Karpas-422 (cell line): Measurements from ENCODE around the gene FITM2. TPM values are rescaled to one million over a fixed set of nuclear protein-coding genes. Genes with fewer than 3 reads are reported as not detected.
A peak's percentile ranks its signal among the peaks of the same experiment; 100 is the strongest.

Experiments used
- DNase-seq: peaks from one replicate; pipeline ENCODE4 v3.0.0-alpha.2; 2015
- H2AFZ ChIP-seq: fragments of 200-600 bp; sonication (generic); 2 replicates; pipeline ENCODE4 v1.6.1; 2014; ENCODE audit warnings: antibody characterized with exemption, low read length, mixed read lengths
- H3K27ac ChIP-seq: fragments of 200-600 bp; sonication (generic); 2 replicates; pipeline ENCODE4 v1.5.1; 2014; ENCODE audit warnings: mild to moderate bottlenecking, low read length, moderate library complexity
- H3K27me3 ChIP-seq: fragments of 200-600 bp; sonication (generic); 2 replicates; pipeline ENCODE4 v1.6.1; 2014; ENCODE audit warnings: low read length, mixed read lengths
- H3K36me3 ChIP-seq: fragments of 200-600 bp; sonication (generic); 2 replicates; pipeline ENCODE4 v1.6.1; 2014; ENCODE audit warnings: low read length, mixed read lengths; ENCODE audit not compliant: insufficient read depth
- H3K4me1 ChIP-seq: fragments of 200-600 bp; sonication (generic); 2 replicates; pipeline ENCODE4 v1.6.1; 2014; ENCODE audit warnings: mild to moderate bottlenecking, low read length, mixed read lengths
- H3K4me2 ChIP-seq: fragments of 200-600 bp; sonication (generic); 2 replicates; pipeline ENCODE4 v1.6.1; 2014; ENCODE audit warnings: low read length, low read depth, mild to moderate bottlenecking; ENCODE audit not compliant: poor library complexity, severe bottlenecking
- H3K4me3 ChIP-seq: fragments of 200-600 bp; sonication (generic); 2 replicates; pipeline ENCODE4 v1.5.1; 2014; ENCODE audit warnings: mild to moderate bottlenecking, antibody characterized with exemption, low read length, mixed read lengths
- H3K79me2 ChIP-seq: fragments of 200-600 bp; sonication (generic); 2 replicates; pipeline ENCODE4 v1.6.1; 2014; ENCODE audit warnings: mild to moderate bottlenecking, low read length, mixed read lengths
- H3K9ac ChIP-seq: fragments of 200-600 bp; sonication (generic); 2 replicates; pipeline ENCODE4 v1.6.0; 2014; ENCODE audit warnings: low read length
- H3K9me2 ChIP-seq: fragments of 200-600 bp; sonication (generic), shearing (Covaris generic); replicated peaks from 2 replicates; pipeline ENCODE4 v1.6.0; 2014; ENCODE audit warnings: mild to moderate bottlenecking, low read length, moderate library complexity; ENCODE audit not compliant: insufficient read depth
- H3K9me3 ChIP-seq: fragments of 300-700, 200-600 bp; sonication (generic); 2 replicates; pipeline ENCODE4 v1.6.1; 2014; ENCODE audit warnings: low read length, mixed read lengths
- H4K20me1 ChIP-seq: fragments of 200-600 bp; sonication (generic); 2 replicates; pipeline ENCODE4 v1.6.1; 2014; ENCODE audit warnings: mild to moderate bottlenecking, antibody characterized with exemption, low read length, low read depth; ENCODE audit not compliant: insufficient read depth
- small RNA-seq: library from RNA; depleted of rRNA; stranded (forward); fragments of <200 nt; gene quantifications from one replicate; pipeline ENCODE3, GENCODE V24; 2014
- total RNA-seq: library from RNA; depleted of rRNA; stranded (reverse); fragments of >200 nt; shearing (Covaris generic); gene quantifications from 2 replicates; pipeline ENCODE4 v1.2.3, GENCODE V29; 2014; ENCODE audit warnings: low replicate concordance; rRNA removed

FITM2 gene
- total RNA-seq, 1 experiment from 2014 or later, result 0.82 TPM

- Histone ChIP-seq H3K27ac (no peak overlapping the region), H3K36me3 (no peaks in the 10 kb centered on the region), H3K79me2 (no peaks in the 10 kb centered on the region), H2AFZ (no peak overlapping the region), H3K27me3 (no peaks in the 10 kb centered on the region), H3K9ac (no peak overlapping the region), H3K9me2 (no peaks in the 10 kb centered on the region), H3K9me3 (no peaks in the 10 kb centered on the region), H3K4me3 (no peak overlapping the region), H3K4me1 (no peaks in the 10 kb centered on the region), H4K20me1 (no peaks in the 10 kb centered on the region), H3K4me2 (no peak overlapping the region)
- peak; percentile 50 for DNase-seq
Measured at GRCh38 chr20:44264287-44264686, 46.7 kb downstream of the FITM2 start.

GRCh38 chr20:44258226-44258890 lies 52.6 kb downstream of the FITM2 start:
- H3K9ac ChIP-seq, result no peak overlapping the region
- no peaks in the 10 kb centered on the region for H3K9me2 ChIP-seq
- no peak overlapping the region for H3K27ac ChIP-seq
- H2AFZ ChIP-seq, result no peak overlapping the region
- H3K4me1 ChIP-seq, result no peaks in the 10 kb centered on the region
- H3K4me3 ChIP-seq, result no peak overlapping the region
- H3K79me2 ChIP-seq, result no peaks in the 10 kb centered on the region
- no peaks in the 10 kb centered on the region for H3K27me3 ChIP-seq
- H3K9me3 ChIP-seq, result no peaks in the 10 kb centered on the region
- no peak for DNase-seq
- H3K4me2 ChIP-seq, result no peak overlapping the region
- H4K20me1 ChIP-seq, result 0 out of 2 replicates have a peak, but pooled peaks cover 6% of the 10 kb centered on the region
- no peaks in the 10 kb centered on the region for H3K36me3 ChIP-seq

- Histone ChIP-seq H3K4me3 (no peak overlapping the region), H3K36me3 (no peaks in the 10 kb centered on the region), H3K27ac (no peak overlapping the region), H4K20me1 (0 out of 2 replicates have a peak, but pooled peaks cover 6% of the 10 kb centered on the region), H3K4me1 (no peaks in the 10 kb centered on the region), H3K9ac (no peak overlapping the region), H3K79me2 (no peaks in the 10 kb centered on the region), H3K9me3 (no peaks in the 10 kb centered on the region), H3K27me3 (no peaks in the 10 kb centered on the region), H3K9me2 (no peaks in the 10 kb centered on the region), H2AFZ (no peak overlapping the region), H3K4me2 (no peak overlapping the region)
- DNase-seq, result no peak
Measured at GRCh38 chr20:44256961-44257360, 54.0 kb downstream of the FITM2 start.

- H3K9me2 ChIP-seq, result no peaks in the 10 kb centered on the region
- H3K4me2 ChIP-seq, result no peak overlapping the region
- H3K79me2 ChIP-seq, result no peaks in the 10 kb centered on the region
- no peaks in the 10 kb centered on the region for H3K9me3 ChIP-seq
- no peak overlapping the region for H3K4me3 ChIP-seq
- no peak for DNase-seq
- 0 out of 2 replicates have a peak, but pooled peaks cover 6% of the 10 kb centered on the region for H4K20me1 ChIP-seq
- H3K4me1 ChIP-seq, result no peaks in the 10 kb centered on the region
- H2AFZ ChIP-seq, result no peak overlapping the region
- H3K27me3 ChIP-seq, result no peaks in the 10 kb centered on the region
- H3K36me3 ChIP-seq, result no peaks in the 10 kb centered on the region
- H3K9ac ChIP-seq, result no peak overlapping the region
- no peak overlapping the region for H3K27ac ChIP-seq
Measured at GRCh38 chr20:44255942-44256341, 55.1 kb downstream of the FITM2 start.

- H3K36me3 ChIP-seq, result no peaks in the 10 kb centered on the region
- H3K4me2 ChIP-seq, result no peak overlapping the region
- no peak overlapping the region for H3K9ac ChIP-seq
- H3K4me3 ChIP-seq, result no peak overlapping the region
- H3K9me3 ChIP-seq, result no peaks in the 10 kb centered on the region
- no peaks in the 10 kb centered on the region for H3K27me3 ChIP-seq
- H4K20me1 ChIP-seq, result 0 out of 2 replicates have a peak, but pooled peaks cover 8% of the 10 kb centered on the region
- H3K79me2 ChIP-seq, result no peaks in the 10 kb centered on the region
- no peaks in the 10 kb centered on the region for H3K9me2 ChIP-seq
- DNase-seq, result no peak
- H3K27ac ChIP-seq, result no peak overlapping the region
- no peak overlapping the region for H2AFZ ChIP-seq
- no peaks in the 10 kb centered on the region for H3K4me1 ChIP-seq
Measured at GRCh38 chr20:44254073-44254472, 56.9 kb downstream of the FITM2 start.

GRCh38 chr20:44253528-44253927 lies 57.5 kb downstream of the FITM2 start:
- DNase-seq, result no peak
- H3K36me3 ChIP-seq, result no peaks in the 10 kb centered on the region
- no peak overlapping the region for H3K4me2 ChIP-seq
- no peak overlapping the region for H3K9ac ChIP-seq
- 0 out of 2 replicates have a peak, but pooled peaks cover 8% of the 10 kb centered on the region for H4K20me1 ChIP-seq
- no peaks in the 10 kb centered on the region for H3K27me3 ChIP-seq
- no peaks in the 10 kb centered on the region for H3K9me2 ChIP-seq
- H3K4me3 ChIP-seq, result no peak overlapping the region
- no peak overlapping the region for H3K27ac ChIP-seq
- no peak overlapping the region for H2AFZ ChIP-seq
- H3K79me2 ChIP-seq, result no peaks in the 10 kb centered on the region
- no peaks in the 10 kb centered on the region for H3K9me3 ChIP-seq
- H3K4me1 ChIP-seq, result no peaks in the 10 kb centered on the region

Small RNA genes within 50 kb of the gene (small RNA-seq; reads per million reads assigned to genes)
- not detected for gene RF00019

Other genes starting within 250 kb of the FITM2 start
- gene JPH2, start 124.0 kb downstream of the FITM2 start, total RNA-seq, result not detected in 2 replicates
- gene OSER1, start 100.4 kb downstream of the FITM2 start, total RNA-seq, result 18.8 and 19.6 TPM in 2 replicates
- 0.89 and 0.97 TPM in 2 replicates for gene GDAP1L1, start 63.9 kb downstream of the FITM2 start, total RNA-seq
- not detected in 2 replicates for gene R3HDML, start 25.8 kb upstream of the FITM2 start, total RNA-seq
- gene HNF4A, start 44.5 kb upstream of the FITM2 start, total RNA-seq, result not detected in 2 replicates
- 10.2 and 24.4 TPM in 2 replicates for gene TTPAL, start 164.7 kb upstream of the FITM2 start, total RNA-seq
- gene SERINC3, start 210.9 kb upstream of the FITM2 start, total RNA-seq, result 63.2 and 84.8 TPM in 2 replicates